Measurements from ENCODE around the gene ZNF276. TPM values are rescaled to one million over a fixed set of nuclear protein-coding genes. Genes with fewer than 3 reads are reported as not detected.
A peak's percentile ranks its signal among the peaks of the same experiment; 100 is the strongest.

The ZNF276 gene
- total RNA-seq, 1 donor from 2014 or later: 22.5 TPM

GRCh38 chr16:89700100-89700648 lies 21.2 kb upstream of the ZNF276 start:
- Mint-ChIP-seq H3K9me3 (ENCODE audit: low read depth) (no peaks in the 10 kb centered on the region), H3K36me3 (ENCODE audit: insufficient read depth) (peaks cover 2% of the 10 kb centered on the region), H3K27me3 (peaks cover 3% of the 10 kb centered on the region), H3K4me1 (ENCODE audit: low read depth) (peaks cover 5% of the 10 kb centered on the region), H3K27ac (peak overlapping the region; percentile 87), H3K4me3 (ENCODE audit: low read depth) (peak overlapping the region; percentile 72)
- TF ChIP-seq CTCF (IDR thresholded peaks at IDR 0.05; ENCODE audit: unreplicated experiment): peak; percentile 83
- peak; percentile 98 for DNase-seq (ENCODE audit: low spot score, unreplicated experiment)

GRCh38 chr16:89700649-89701424 lies 20.5 kb upstream of the ZNF276 start:
- peak overlapping the region; percentile 72 for H3K4me3 Mint-ChIP-seq (ENCODE audit: low read depth)
- H3K9me3 Mint-ChIP-seq (ENCODE audit: low read depth): no peaks in the 10 kb centered on the region
- peak overlapping the region; percentile 90 for H3K27ac Mint-ChIP-seq
- H3K27me3 Mint-ChIP-seq: peaks cover 5% of the 10 kb centered on the region
- no peak for DNase-seq (ENCODE audit: low spot score, unreplicated experiment)
- peaks cover 2% of the 10 kb centered on the region for H3K36me3 Mint-ChIP-seq (ENCODE audit: insufficient read depth)
- peaks cover 6% of the 10 kb centered on the region for H3K4me1 Mint-ChIP-seq (ENCODE audit: low read depth)
- TF ChIP-seq CTCF (IDR thresholded peaks at IDR 0.05; ENCODE audit: unreplicated experiment): peak; percentile 34

GRCh38 chr16:89701425-89702406 lies 19.6 kb upstream of the ZNF276 start, which contains the start of gene SPATA2L:
SPATA2L (minus strand) TSS chr16:89701705; CDS start chr16:89701232, 473 bp downstream.
- Mint-ChIP-seq H3K27ac (peak within 1 kb of the TSS; percentile 90), H3K4me3 (ENCODE audit: low read depth) (peak within 1 kb of the TSS; percentile 72), H3K9me3 (ENCODE audit: low read depth) (no peaks in the 10 kb centered on the region), H3K36me3 (ENCODE audit: insufficient read depth) (peaks cover 2% of the 10 kb centered on the region), H3K27me3 (peaks cover 6% of the 10 kb centered on the region), H3K4me1 (ENCODE audit: low read depth) (peaks cover 6% of the 10 kb centered on the region)
- DNase-seq (ENCODE audit: low spot score, unreplicated experiment): peak; percentile 95
- TF ChIP-seq CTCF (IDR thresholded peaks at IDR 0.05; ENCODE audit: unreplicated experiment): peak; percentile 35

- Mint-ChIP-seq H3K9me3 (ENCODE audit: low read depth) (no peaks in the 10 kb centered on the region), H3K27ac (peak overlapping the region; percentile 64), H3K4me3 (ENCODE audit: low read depth) (no peak overlapping the region), H3K4me1 (ENCODE audit: low read depth) (peaks cover 6% of the 10 kb centered on the region), H3K27me3 (peaks cover 6% of the 10 kb centered on the region), H3K36me3 (ENCODE audit: insufficient read depth) (no peaks in the 10 kb centered on the region)
- DNase-seq (ENCODE audit: low spot score, unreplicated experiment): no peak
- no peak for TF ChIP-seq CTCF (IDR thresholded peaks at IDR 0.05; ENCODE audit: unreplicated experiment)
Measured at GRCh38 chr16:89704281-89704680, 17.1 kb upstream of the ZNF276 start.

- no peak for TF ChIP-seq CTCF (IDR thresholded peaks at IDR 0.05; ENCODE audit: unreplicated experiment)
- DNase-seq (ENCODE audit: low spot score, unreplicated experiment): no peak
- peaks cover 5% of the 10 kb centered on the region for H3K4me1 Mint-ChIP-seq (ENCODE audit: low read depth)
- H3K4me3 Mint-ChIP-seq (ENCODE audit: low read depth): no peak overlapping the region
- peak overlapping the region; percentile 73 for H3K27ac Mint-ChIP-seq
- no peaks in the 10 kb centered on the region for H3K36me3 Mint-ChIP-seq (ENCODE audit: insufficient read depth)
- H3K9me3 Mint-ChIP-seq (ENCODE audit: low read depth): no peaks in the 10 kb centered on the region
- H3K27me3 Mint-ChIP-seq: peaks cover 6% of the 10 kb centered on the region
Measured at GRCh38 chr16:89705006-89705405, 16.3 kb upstream of the ZNF276 start.

Data from progenitor cell of endocrine pancreas (in vitro differentiated cells).